HepG2 (cell line): ENCODE data around the gene SMARCD1. TPM values are rescaled to one million over a fixed set of nuclear protein-coding genes. Genes with fewer than 3 reads are reported as not detected.

Source experiments
- ASH2L ChIP-seq: fragments of 300-600, 200-600 bp; sonication (generic); IDR thresholded peaks from 2 replicates; pipeline ENCODE4 v1.7.0; 2017; ENCODE audit warnings: low read depth, mild to moderate bottlenecking, moderate library complexity, mixed read lengths, low read length; ENCODE audit not compliant: insufficient read length
- ATF5 ChIP-seq: sonication (generic); formaldehyde crosslinking; IDR thresholded peaks from 2 replicates; pipeline ENCODE4 v1.4.0; 2020; ENCODE audit warnings: mild to moderate bottlenecking, low read depth, missing genetic modification reagents
- DPF2 ChIP-seq: sonication (generic); formaldehyde crosslinking; IDR thresholded peaks from 2 replicates; pipeline ENCODE4 v1.4.0; 2020; ENCODE audit warnings: mild to moderate bottlenecking, low read depth, missing genetic modification reagents, borderline replicate concordance
- FOSL1 ChIP-seq: sonication (generic); formaldehyde crosslinking; IDR thresholded peaks from 2 replicates; pipeline ENCODE4 v1.9.0; 2021; ENCODE audit warnings: missing genetic modification reagents, borderline replicate concordance
- HDAC1 ChIP-seq: sonication (generic); formaldehyde crosslinking; IDR thresholded peaks from 2 replicates; pipeline ENCODE4 v1.5.1; 2020; ENCODE audit warnings: mild to moderate bottlenecking, missing genetic modification reagents
- ISX ChIP-seq: sonication (generic); formaldehyde crosslinking; conservative IDR thresholded peaks from 2 replicates; pipeline ENCODE4 v1.5.0; 2020; ENCODE audit warnings: missing genetic modification reagents
- MAFG ChIP-seq: sonication (generic); formaldehyde crosslinking; IDR thresholded peaks from 2 replicates; pipeline ENCODE4 v1.5.1; 2020; ENCODE audit warnings: mild to moderate bottlenecking, missing genetic modification reagents
- MEIS2 ChIP-seq: sonication (generic); formaldehyde crosslinking; IDR thresholded peaks from 2 replicates; pipeline ENCODE4 v1.9.0; 2021; ENCODE audit warnings: mild to moderate bottlenecking, missing genetic modification reagents
- NFAT5 ChIP-seq: sonication (generic); formaldehyde crosslinking; IDR thresholded peaks from 2 replicates; pipeline ENCODE4 v1.4.0; 2020; ENCODE audit warnings: missing genetic modification reagents
- NR2F2 ChIP-seq: IDR thresholded peaks from 2 replicates; pipeline ENCODE4 v1.6.1; 2012; ENCODE audit warnings: low read depth, inconsistent platforms, borderline replicate concordance
- PRPF4 ChIP-seq: fragments of 200-400 bp; formaldehyde crosslinking; IDR thresholded peaks from 2 replicates; pipeline ENCODE4 v1.6.1; 2016; ENCODE audit warnings: low read length, low read depth; ENCODE audit not compliant: poor library complexity, severe bottlenecking
- RNF219 ChIP-seq: sonication (generic); formaldehyde crosslinking; IDR thresholded peaks from 2 replicates; pipeline ENCODE4 v1.5.0; 2020; ENCODE audit warnings: mild to moderate bottlenecking, missing genetic modification reagents
- SP5 ChIP-seq: IDR thresholded peaks from 2 replicates; pipeline ENCODE4 v1.6.1; 2016; ENCODE audit warnings: low read depth, borderline replicate concordance
- TBP ChIP-seq: sonication (generic); formaldehyde crosslinking; IDR thresholded peaks from 2 replicates; pipeline ENCODE4 v1.5.0; 2020; ENCODE audit warnings: missing genetic modification reagents
- TMF1 ChIP-seq: sonication (generic); formaldehyde crosslinking; IDR thresholded peaks from 2 replicates; pipeline ENCODE4 v1.8.1; 2022; ENCODE audit warnings: low read depth, missing genetic modification reagents
- ZGPAT ChIP-seq: IDR thresholded peaks from 2 replicates; pipeline ENCODE4 v1.6.1; 2016; ENCODE audit warnings: mild to moderate bottlenecking
- ZNF10 ChIP-seq: sonication (generic); formaldehyde crosslinking; IDR thresholded peaks from 2 replicates; pipeline ENCODE4 v1.4.0; 2020; ENCODE audit warnings: mild to moderate bottlenecking, low read depth, missing genetic modification reagents, borderline replicate concordance
- ZNF224 ChIP-seq: sonication (generic); formaldehyde crosslinking; IDR thresholded peaks from 2 replicates; pipeline ENCODE4 v1.5.0; 2020; ENCODE audit warnings: mild to moderate bottlenecking, missing genetic modification reagents
- ZNF274 ChIP-seq: sonication (generic); formaldehyde crosslinking; IDR thresholded peaks from 2 replicates; pipeline ENCODE4 v1.5.1; 2020; ENCODE audit warnings: mild to moderate bottlenecking, missing genetic modification reagents
- ZNF563 ChIP-seq: sonication (generic); formaldehyde crosslinking; IDR thresholded peaks from 2 replicates; pipeline ENCODE4 v1.8.0; 2022; ENCODE audit warnings: mild to moderate bottlenecking, moderate library complexity, missing genetic modification reagents
- polyA plus RNA-seq, 8 experiments: library from polyadenylated mRNA; depleted of rRNA in 3 of 8; stranded (reverse) in 7 of 8; unstranded in 1 of 8; fragments of >200 nt; fragmentation: Illumina TruSeq in 4 of 8; extraction: Trizol in 4 of 8; gene quantifications; 2 replicates each; pipeline versions ENCODE4 v1.2.1 to v1.2.3, GENCODE V29; 2011 to 2016; ENCODE audit warnings: low read depth in 4 of 8, missing spikeins in 1 of 8, mixed read lengths in 1 of 8; ENCODE audit not compliant: insufficient read depth in 1 of 8
- total RNA-seq, 5 experiments: library from RNA; depleted of rRNA; stranded (reverse); fragments of >200 nt; fragmentation: Illumina TruSeq; extraction: Trizol; gene quantifications; 2 replicates each; pipeline ENCODE4 v1.2.3, GENCODE V29; 2016; ENCODE audit warnings: low read depth in 1 of 5

The SMARCD1 gene
- total and polyA plus RNA-seq, 2 of the 13 experiments (the other 11 are each of a cell fraction or from before 2014, with no cell fraction given), result 51.7 to 54.6 TPM

GRCh38 chr12:50074936-50075807 lies 10.0 kb upstream of the SMARCD1 start (continued):
- no peak for TF ChIP-seq FOSL1 (CRISPR knock-in tag)
- no peak for TF ChIP-seq RNF219 (CRISPR knock-in tag)
- TF ChIP-seq TMF1, result no peak
- TF ChIP-seq SP5 (CRISPR knock-in tag), result no peak
- TF ChIP-seq ZNF274 (CRISPR knock-in tag), result no peak
- TF ChIP-seq NR2F2, result peak; percentile 71; the same call in 1 of the 2 replicates
- no peak for TF ChIP-seq PRPF4
- TF ChIP-seq HDAC1 (CRISPR knock-in tag), result peak; percentile 33; the same call in 1 of the 2 replicates
- TF ChIP-seq ATF5 (CRISPR knock-in tag), result no peak
- TF ChIP-seq ZNF563, result peak; percentile 55; the same call in 1 of the 2 replicates
- TF ChIP-seq DPF2 (CRISPR knock-in tag), result no peak
- TF ChIP-seq TBP (CRISPR knock-in tag), result 0 out of 2 replicates have a peak, but pooled peaks have one; percentile 76
- peak; percentile 51 for TF ChIP-seq ZGPAT (CRISPR knock-in tag)
- TF ChIP-seq ASH2L, result peak; percentile 60
- TF ChIP-seq MAFG (CRISPR knock-in tag), result no peak
- TF ChIP-seq ISX (CRISPR knock-in tag), result no peak
- TF ChIP-seq NFAT5, result no peak
- no peak for TF ChIP-seq ZNF10 (CRISPR knock-in tag)
- no peak; the same call in 1 of the 2 replicates for TF ChIP-seq MEIS2
- TF ChIP-seq ZNF224 (CRISPR knock-in tag), result peak; percentile 45; the same call in 1 of the 2 replicates
